H7 (cell line): Measurements from ENCODE around the gene RGS19. TPM values are rescaled to one million over a fixed set of nuclear protein-coding genes. Genes with fewer than 3 reads are reported as not detected.
A peak's percentile ranks its signal among the peaks of the same experiment; 100 is the strongest.

Source experiments
- DNase-seq: peaks from one replicate; pipeline ENCODE4 v3.0.0; 2012
- H3K27me3 ChIP-seq: 2 replicates; pipeline ENCODE4 v1.6.0; 2011; ENCODE audit warnings: mild to moderate bottlenecking, low read length; ENCODE audit not compliant: control insufficient read depth, insufficient read depth
- H3K36me3 ChIP-seq: replicated peaks from 2 replicates; pipeline ENCODE4 v1.5.1; 2011; ENCODE audit warnings: low read length; ENCODE audit not compliant: control insufficient read depth, insufficient read depth
- H3K4me3 ChIP-seq: 2 replicates; pipeline ENCODE4 v1.5.1; 2011; ENCODE audit warnings: low read depth, mild to moderate bottlenecking, control low read depth, low read length, moderate library complexity; ENCODE audit not compliant: insufficient read depth
- total RNA-seq: library from RNA; depleted of rRNA; stranded (reverse); fragments of >200 nt; shearing (Covaris generic); gene quantifications from 2 replicates; pipeline ENCODE4 v1.2.3, GENCODE V29; 2014

RGS19 gene
- total RNA-seq, 1 experiment from 2014 or later, result 24.3 TPM

DNA sequence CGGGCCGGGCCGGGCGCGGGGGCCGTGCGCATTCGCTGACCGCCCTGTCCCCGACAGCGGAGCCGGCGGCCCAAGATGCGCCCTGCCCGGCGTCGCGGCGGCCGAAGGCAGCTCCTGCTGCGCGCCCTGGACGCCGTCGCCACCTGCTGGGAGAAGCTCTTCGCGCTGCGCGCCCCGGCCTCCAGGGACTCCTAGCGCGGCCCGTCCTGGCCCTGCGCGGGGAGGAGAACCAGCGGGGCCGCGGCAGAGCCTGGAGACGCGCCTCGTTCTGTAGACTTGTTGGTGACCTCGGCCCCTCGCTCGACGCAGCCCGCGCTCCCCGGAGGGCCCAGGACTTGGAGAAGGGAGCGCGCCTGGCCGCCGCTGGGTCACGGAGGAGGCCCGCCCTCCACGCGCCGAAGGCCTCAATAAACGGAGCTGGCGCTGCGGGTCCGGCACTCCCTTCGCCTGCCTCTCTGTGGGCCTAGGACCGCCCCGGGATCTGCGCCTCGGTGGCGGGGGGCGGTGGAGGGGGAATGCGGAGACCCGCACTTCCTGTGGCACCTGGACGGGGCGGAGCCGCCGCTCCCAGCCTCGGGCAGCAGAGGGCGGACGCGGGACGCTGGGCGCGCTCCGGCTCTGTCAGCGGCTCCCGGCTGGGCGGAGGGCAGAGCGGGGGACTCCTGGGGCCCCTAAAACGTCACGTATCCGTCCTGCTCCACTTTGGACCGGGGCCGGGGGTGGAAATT lies 40.6 kb downstream of the RGS19 start:
- peak; percentile 99 for DNase-seq
- peaks cover 2% of the 10 kb centered on the region for H3K36me3 ChIP-seq
- peaks cover 46% of the 10 kb centered on the region for H3K27me3 ChIP-seq
- H3K4me3 ChIP-seq, result peak overlapping the region; percentile 58

- Histone ChIP-seq H3K4me3 (peak overlapping the region; percentile 58), H3K27me3 (peaks cover 46% of the 10 kb centered on the region), H3K36me3 (peaks cover 2% of the 10 kb centered on the region)
- DNase-seq, result peak; percentile 82
Observed at GRCh38 chr20:64038224-64038564, 41.1 kb downstream of the RGS19 start.

- peaks cover 46% of the 10 kb centered on the region for H3K27me3 ChIP-seq
- peak overlapping the region; percentile 58 for H3K4me3 ChIP-seq
- DNase-seq, result peak; percentile 88
- H3K36me3 ChIP-seq, result peaks cover 2% of the 10 kb centered on the region
Observed at GRCh38 chr20:64037498-64038213, 41.7 kb downstream of the RGS19 start.

GRCh38 chr20:64037199-64037497 lies 42.2 kb downstream of the RGS19 start:
- peaks cover 43% of the 10 kb centered on the region for H3K27me3 ChIP-seq
- no peak overlapping the region for H3K4me3 ChIP-seq
- H3K36me3 ChIP-seq, result peaks cover 3% of the 10 kb centered on the region
- peak; percentile 74 for DNase-seq

GRCh38 chr20:64036346-64037198 lies 42.7 kb downstream of the RGS19 start:
- DNase-seq, result peak; percentile 81
- Histone ChIP-seq H3K36me3 (peaks cover 6% of the 10 kb centered on the region), H3K4me3 (no peak overlapping the region), H3K27me3 (peaks cover 38% of the 10 kb centered on the region)

GRCh38 chr20:64035933-64036345 lies 43.4 kb downstream of the RGS19 start, which contains the start of gene C20orf204:
Gene C20orf204, plus strand, starts transcription at chr20:64036182. Its CDS starts 142 bp downstream, at chr20:64036324.
- Histone ChIP-seq H3K4me3 (no peak within 1 kb of the TSS), H3K36me3 (peaks cover 6% of the 10 kb centered on the region), H3K27me3 (peaks cover 31% of the 10 kb centered on the region)
- DNase-seq, result peak; percentile 85

DNA sequence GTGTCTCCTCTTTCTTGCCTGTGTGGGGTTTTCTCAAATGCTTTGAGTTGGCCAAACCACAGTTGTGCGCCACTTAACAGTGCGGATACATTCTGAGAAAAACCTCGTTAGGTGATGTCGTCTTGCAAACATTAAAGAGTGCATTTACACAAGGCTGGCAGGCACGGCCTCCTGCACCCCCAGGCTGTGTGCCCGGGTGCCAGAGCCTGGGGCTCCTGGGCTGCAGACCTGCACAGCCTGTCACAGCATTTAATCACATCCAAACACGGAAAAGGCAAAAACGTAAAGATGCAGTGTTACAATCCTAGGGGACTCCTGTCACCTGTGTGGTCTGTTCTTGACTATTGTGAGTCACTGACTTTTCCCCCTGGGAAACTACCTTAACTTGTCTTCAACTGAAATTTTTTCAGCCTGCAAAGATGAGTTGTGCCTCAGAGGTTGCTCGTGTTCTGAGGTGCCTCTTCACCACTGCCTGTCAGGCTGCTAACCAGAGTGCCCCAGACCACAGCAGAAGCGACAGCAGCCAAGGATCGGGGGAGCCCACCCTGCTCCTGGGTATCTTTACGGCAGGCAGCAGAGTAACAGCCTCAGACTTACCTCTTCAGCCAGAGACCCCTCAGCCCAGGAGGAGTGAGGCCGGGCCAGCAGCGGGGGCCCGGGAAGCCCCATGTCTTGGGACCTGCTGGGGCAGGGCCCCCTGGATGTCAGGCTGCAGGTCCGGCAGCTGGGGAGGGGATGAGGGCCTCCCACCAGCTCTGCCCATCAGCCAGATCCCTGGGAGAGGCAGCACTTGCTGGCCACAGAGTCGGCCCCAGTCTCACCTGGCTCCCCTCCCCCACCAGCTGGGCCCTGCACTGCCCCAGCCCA lies 44.0 kb downstream of the RGS19 start:
- Histone ChIP-seq H3K36me3 (peaks cover 6% of the 10 kb centered on the region), H3K4me3 (no peak overlapping the region), H3K27me3 (peaks cover 25% of the 10 kb centered on the region)
- no peak for DNase-seq

DNA sequence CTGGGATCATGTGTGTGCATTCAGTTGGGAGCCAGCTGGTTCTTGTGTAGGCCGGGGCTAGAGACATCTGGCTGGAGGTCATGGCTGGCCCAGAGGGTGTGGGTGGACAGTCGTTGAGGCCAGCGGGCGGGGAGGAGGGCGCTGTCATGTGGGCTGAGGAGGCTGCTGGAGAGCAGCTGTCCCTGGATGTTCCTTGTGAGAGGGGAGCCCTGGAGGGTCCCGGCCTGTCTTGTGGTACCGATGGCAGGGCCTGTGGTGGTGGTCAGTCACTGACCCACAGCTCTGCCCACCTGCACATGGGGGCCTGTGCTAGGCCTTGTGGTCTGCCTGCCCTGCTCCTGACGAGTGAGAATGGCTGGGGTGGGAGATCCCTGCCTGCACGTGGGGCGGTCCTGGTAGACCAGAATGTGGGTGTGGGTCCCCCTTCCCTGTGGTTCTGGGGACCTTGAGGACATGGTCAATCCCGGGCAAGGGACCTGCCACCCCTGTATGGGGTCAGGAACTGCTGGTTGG lies 45.3 kb downstream of the RGS19 start:
- no peak overlapping the region for H3K4me3 ChIP-seq
- peaks cover 12% of the 10 kb centered on the region for H3K27me3 ChIP-seq
- DNase-seq, result no peak
- H3K36me3 ChIP-seq, result peaks cover 10% of the 10 kb centered on the region

- Histone ChIP-seq H3K27me3 (peaks cover 3% of the 10 kb centered on the region), H3K36me3 (peaks cover 15% of the 10 kb centered on the region), H3K4me3 (no peak overlapping the region)
- DNase-seq, result no peak
Observed at GRCh38 chr20:64032706-64033624, 46.4 kb downstream of the RGS19 start.

- H3K36me3 ChIP-seq, result peaks cover 24% of the 10 kb centered on the region
- H3K4me3 ChIP-seq, result no peak overlapping the region
Observed at GRCh38 chr20:64031822-64032314, 47.5 kb downstream of the RGS19 start.

GRCh38 chr20:64030371-64031134 lies 48.8 kb downstream of the RGS19 start:
- DNase-seq, result no peak
- no peaks in the 10 kb centered on the region for H3K27me3 ChIP-seq
- no peak overlapping the region for H3K4me3 ChIP-seq
- H3K36me3 ChIP-seq, result peaks cover 27% of the 10 kb centered on the region

More at GRCh38 chr20:64031822-64032314, 47.5 kb downstream of the RGS19 start:
- DNase-seq, result no peak
- H3K27me3 ChIP-seq, result no peaks in the 10 kb centered on the region

DNA sequence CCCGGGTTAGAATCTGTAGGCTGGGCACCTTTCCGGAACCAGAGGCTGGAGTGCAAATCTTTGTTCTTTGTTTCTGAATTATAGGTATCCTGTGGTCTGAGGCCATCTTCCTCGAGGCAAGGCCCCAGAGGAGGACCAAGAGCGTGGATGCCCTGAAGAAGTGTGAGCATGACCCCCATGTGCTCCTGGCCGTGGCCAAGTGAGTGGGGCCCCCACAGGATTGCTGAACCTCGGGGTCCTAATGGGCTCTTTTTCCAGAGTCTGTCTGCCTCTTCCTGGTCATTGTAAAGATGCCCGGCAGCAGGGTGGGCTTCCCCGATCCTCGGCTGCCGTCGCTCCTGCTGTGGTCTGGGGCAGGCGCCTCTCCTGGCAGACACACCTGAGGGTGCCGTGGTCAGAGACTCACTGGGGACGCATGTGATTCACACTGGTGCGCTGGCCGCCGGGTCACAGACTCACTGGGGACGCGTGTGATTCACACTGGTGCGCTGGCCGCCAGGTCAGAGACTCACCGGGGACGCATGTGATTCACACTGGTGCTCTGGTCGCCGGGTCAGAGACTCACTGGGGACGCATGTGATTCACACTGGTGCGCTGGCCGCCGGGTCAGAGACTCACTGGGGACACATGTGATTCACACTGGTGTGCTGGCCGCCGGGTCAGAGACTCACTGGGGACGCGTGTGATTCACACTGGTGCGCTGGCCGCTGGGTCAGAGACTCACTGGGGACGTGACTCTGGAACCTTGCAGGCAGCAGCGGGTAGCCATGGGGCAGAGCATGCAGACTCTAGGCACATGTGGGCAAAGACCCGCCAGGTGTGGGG lies 49.8 kb downstream of the RGS19 start:
- no peak overlapping the region for H3K4me3 ChIP-seq
- H3K27me3 ChIP-seq, result no peaks in the 10 kb centered on the region
- peaks cover 29% of the 10 kb centered on the region for H3K36me3 ChIP-seq
- DNase-seq, result no peak
